ENCODE results near the gene PLEKHA4. TPM values are rescaled to one million over a fixed set of nuclear protein-coding genes. Genes with fewer than 3 reads are reported as not detected.

PLEKHA4 gene
- total RNA-seq, 2 donors from 2014 or later: 6.6 to 7.0 TPM

DNA sequence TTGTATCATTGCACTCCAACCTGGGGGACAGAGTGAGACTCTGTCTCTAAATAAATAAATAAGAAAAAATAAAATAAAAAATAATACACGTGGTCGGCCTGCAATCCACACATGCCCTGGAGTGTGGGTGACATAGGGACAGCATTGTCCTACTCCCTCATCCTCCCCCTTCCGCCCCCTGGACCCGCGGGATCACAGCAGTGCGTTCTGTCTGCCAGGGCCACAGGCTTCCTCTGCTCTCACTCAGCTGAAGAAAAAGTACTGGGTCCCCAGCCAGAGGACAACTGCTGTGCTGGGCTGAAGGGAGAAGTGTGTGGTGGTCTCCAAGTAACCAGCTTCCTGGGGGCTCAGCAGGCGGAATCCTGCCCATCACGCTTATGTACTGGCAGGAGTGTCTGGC, 63.9 kb downstream of the PLEKHA4 start:
- Histone ChIP-seq H3K27me3 (ENCODE audit: control insufficient read depth, insufficient read depth, low read length, poor library complexity, severe bottlenecking) (no peaks in the 10 kb centered on the region), H3K9me3 (ENCODE audit: control insufficient read depth, low read length) (no peaks in the 10 kb centered on the region), H3K4me3 (ENCODE audit: low read length) (no peak overlapping the region), H3K36me3 (ENCODE audit: control insufficient read depth, insufficient read depth, low read length) (peaks cover 10% of the 10 kb centered on the region), H3K4me1 (ENCODE audit: control insufficient read depth, insufficient read depth, low read length) (peaks cover 4% of the 10 kb centered on the region), H3K27ac (ENCODE audit: low read depth, low read length) (no peak overlapping the region), H3K9ac (ENCODE audit: extremely low read depth, low read length, poor library complexity, severe bottlenecking) (no peak overlapping the region)
- Mint-ChIP-seq H3K4me3 (no peak overlapping the region), H3K4me1 (peaks cover 19% of the 10 kb centered on the region), H3K27me3 (ENCODE audit: insufficient read depth) (no peaks in the 10 kb centered on the region), H3K27ac (no peak overlapping the region), H3K36me3 (ENCODE audit: low read depth) (peaks cover 19% of the 10 kb centered on the region), H3K9me3 (no peaks in the 10 kb centered on the region)
- DNase-seq: no peak
- 93 to 94% methylated on average over 3 to 8 of the region's 8 CpGs for WGBS, 2 experiments (ENCODE audit: insufficient coverage in 1 of 2, insufficient read length in 1 of 2)
- TF ChIP-seq, protein P1, sequence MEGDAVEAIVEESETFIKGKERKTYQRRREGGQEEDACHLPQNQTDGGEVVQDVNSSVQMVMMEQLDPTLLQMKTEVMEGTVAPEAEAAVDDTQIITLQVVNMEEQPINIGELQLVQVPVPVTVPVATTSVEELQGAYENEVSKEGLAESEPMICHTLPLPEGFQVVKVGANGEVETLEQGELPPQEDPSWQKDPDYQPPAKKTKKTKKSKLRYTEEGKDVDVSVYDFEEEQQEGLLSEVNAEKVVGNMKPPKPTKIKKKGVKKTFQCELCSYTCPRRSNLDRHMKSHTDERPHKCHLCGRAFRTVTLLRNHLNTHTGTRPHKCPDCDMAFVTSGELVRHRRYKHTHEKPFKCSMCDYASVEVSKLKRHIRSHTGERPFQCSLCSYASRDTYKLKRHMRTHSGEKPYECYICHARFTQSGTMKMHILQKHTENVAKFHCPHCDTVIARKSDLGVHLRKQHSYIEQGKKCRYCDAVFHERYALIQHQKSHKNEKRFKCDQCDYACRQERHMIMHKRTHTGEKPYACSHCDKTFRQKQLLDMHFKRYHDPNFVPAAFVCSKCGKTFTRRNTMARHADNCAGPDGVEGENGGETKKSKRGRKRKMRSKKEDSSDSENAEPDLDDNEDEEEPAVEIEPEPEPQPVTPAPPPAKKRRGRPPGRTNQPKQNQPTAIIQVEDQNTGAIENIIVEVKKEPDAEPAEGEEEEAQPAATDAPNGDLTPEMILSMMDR (conservative IDR thresholded peaks at IDR 0.05): no peak

DNA sequence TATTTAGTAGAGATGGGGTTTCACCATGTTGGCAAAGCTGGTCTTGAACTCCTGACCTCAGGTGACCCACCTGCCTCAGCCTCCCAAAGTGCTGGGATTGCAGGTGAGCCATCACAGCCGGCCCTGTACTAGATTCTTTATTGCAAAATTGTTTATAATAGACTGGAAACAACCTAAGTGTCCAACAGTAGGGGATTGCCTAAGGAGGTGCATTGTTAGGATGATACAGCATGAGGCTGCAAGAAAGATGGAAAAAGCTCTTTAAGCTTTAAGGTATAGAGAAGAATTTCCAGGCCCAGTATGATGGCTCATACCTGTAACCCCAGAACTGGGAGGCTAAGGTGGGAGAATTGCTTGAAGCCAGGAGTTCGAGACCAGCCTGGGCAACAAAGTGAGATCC, 65.8 kb downstream of the PLEKHA4 start:
- TF ChIP-seq, protein P1 (conservative IDR thresholded peaks at IDR 0.05): no peak
- H3K4me1 ChIP-seq (ENCODE audit: control insufficient read depth, insufficient read depth, low read length): no peaks in the 10 kb centered on the region
- no peak overlapping the region for H3K4me3 ChIP-seq (ENCODE audit: low read length)
- no peak overlapping the region for H3K27ac ChIP-seq (ENCODE audit: low read depth, low read length)
- Mint-ChIP-seq H3K9me3 (no peaks in the 10 kb centered on the region), H3K36me3 (ENCODE audit: low read depth) (peaks cover 24% of the 10 kb centered on the region), H3K4me3 (no peak overlapping the region), H3K4me1 (peaks cover 10% of the 10 kb centered on the region), H3K27ac (no peak overlapping the region), H3K27me3 (ENCODE audit: insufficient read depth) (no peaks in the 10 kb centered on the region)
- H3K27me3 ChIP-seq (ENCODE audit: control insufficient read depth, insufficient read depth, low read length, poor library complexity, severe bottlenecking): no peaks in the 10 kb centered on the region
- H3K9me3 ChIP-seq (ENCODE audit: control insufficient read depth, low read length): no peaks in the 10 kb centered on the region
- WGBS, 2 experiments (ENCODE audit: insufficient coverage in 1 of 2, insufficient read length in 1 of 2): 88% methylated on average over 2 of the region's 2 CpGs
- no peak for DNase-seq
- no peak overlapping the region for H3K9ac ChIP-seq (ENCODE audit: extremely low read depth, low read length, poor library complexity, severe bottlenecking)
- peaks cover 5% of the 10 kb centered on the region for H3K36me3 ChIP-seq (ENCODE audit: control insufficient read depth, insufficient read depth, low read length)

- no peak for DNase-seq
- H3K27ac Mint-ChIP-seq: no peak overlapping the region
- H3K36me3 ChIP-seq (ENCODE audit: control insufficient read depth, insufficient read depth, low read length): peaks cover under 1% of the 10 kb centered on the region
- peak overlapping the region; percentile 80 for H3K27ac ChIP-seq (ENCODE audit: low read depth, low read length)
- H3K9ac ChIP-seq (ENCODE audit: extremely low read depth, low read length, poor library complexity, severe bottlenecking): no peak overlapping the region
- H3K36me3 Mint-ChIP-seq (ENCODE audit: low read depth): peaks cover 20% of the 10 kb centered on the region
- no peaks in the 10 kb centered on the region for H3K9me3 Mint-ChIP-seq
- no peaks in the 10 kb centered on the region for H3K4me1 ChIP-seq (ENCODE audit: control insufficient read depth, insufficient read depth, low read length)
- H3K9me3 ChIP-seq (ENCODE audit: control insufficient read depth, low read length): no peaks in the 10 kb centered on the region
- WGBS, 2 experiments (ENCODE audit: insufficient coverage in 1 of 2, insufficient read length in 1 of 2): 93 to 95% methylated on average over 28 to 44 of the region's 44 CpGs
- peaks cover 6% of the 10 kb centered on the region for H3K4me1 Mint-ChIP-seq
- no peaks in the 10 kb centered on the region for H3K27me3 ChIP-seq (ENCODE audit: control insufficient read depth, insufficient read depth, low read length, poor library complexity, severe bottlenecking)
- TF ChIP-seq, protein P1 (conservative IDR thresholded peaks at IDR 0.05): no peak
- no peaks in the 10 kb centered on the region for H3K27me3 Mint-ChIP-seq (ENCODE audit: insufficient read depth)
- no peak overlapping the region for H3K4me3 ChIP-seq (ENCODE audit: low read length)
- H3K4me3 Mint-ChIP-seq: no peak overlapping the region
Measured at GRCh38 chr19:48799358-48800300, 68.8 kb downstream of the PLEKHA4 start.
